Activated CD4-positive, alpha-beta T cell treated with anti-CD3 and anti-CD28 coated beads, Interleukin-2, amount 50 U/mL, for 4 hours (primary cell): ENCODE measurements around the gene AGPS.
A peak's percentile ranks its signal among the peaks of the same experiment; 100 is the strongest.
"Not testable (repeated sequence)": the region's sequence is repeated elsewhere in the genome, so short reads cannot be mapped to it uniquely, and the experiment has no call there.

Experiments used
- DNase-seq, 2 experiments: peaks; one replicate each; pipeline ENCODE4 v3.0.0-alpha.2; 2020

The AGPS gene

GRCh38 chr2:177532567-177532966 is 140.0 kb downstream of the AGPS start:
- no peak for DNase-seq

- no peak for DNase-seq
Measured at GRCh38 chr2:177533253-177533652, 140.7 kb downstream of the AGPS start.

- no peak for DNase-seq
Measured at GRCh38 chr2:177535000-177535399, 142.4 kb downstream of the AGPS start.

- no peak for DNase-seq
Measured at GRCh38 chr2:177535958-177536504, 143.5 kb downstream of the AGPS start.

GRCh38 chr2:177537213-177537612 is 144.6 kb downstream of the AGPS start:
- no peak for DNase-seq

GRCh38 chr2:177537636-177538035 is 145.1 kb downstream of the AGPS start:
- DNase-seq, result no peak

GRCh38 chr2:177538323-177538722 is 145.8 kb downstream of the AGPS start:
- no peak for DNase-seq

- DNase-seq, result no peak
Measured at GRCh38 chr2:177540283-177540682, 147.7 kb downstream of the AGPS start.

GRCh38 chr2:177541258-177541991 is 148.9 kb downstream of the AGPS start:
- DNase-seq, result no peak

GRCh38 chr2:177542396-177542795 is 149.8 kb downstream of the AGPS start:
- no peak for DNase-seq

GRCh38 chr2:177543007-177543760 is 150.6 kb downstream of the AGPS start:
- DNase-seq, result no peak

- no peak for DNase-seq
Measured at GRCh38 chr2:177545143-177545542, 152.6 kb downstream of the AGPS start.

GRCh38 chr2:177545981-177546585 is 153.5 kb downstream of the AGPS start:
- DNase-seq, result no peak

GRCh38 chr2:177547122-177547521 is 154.5 kb downstream of the AGPS start:
- no peak for DNase-seq

GRCh38 chr2:177547772-177548171 is 155.2 kb downstream of the AGPS start:
- no peak for DNase-seq

- no peak for DNase-seq
Measured at GRCh38 chr2:177548636-177549035, 156.1 kb downstream of the AGPS start.

- no peak for DNase-seq
Measured at GRCh38 chr2:177549171-177549570, 156.6 kb downstream of the AGPS start.

GRCh38 chr2:177550264-177551200 is 158.0 kb downstream of the AGPS start:
- DNase-seq, result no peak

GRCh38 chr2:177551360-177551759 is 158.8 kb downstream of the AGPS start:
- DNase-seq, result not testable (repeated sequence)

- DNase-seq, result no peak
Measured at GRCh38 chr2:177551989-177552421, 159.4 kb downstream of the AGPS start.

- DNase-seq, result peak; percentile 82 to 84
Measured at GRCh38 chr2:177552422-177553175, 160.0 kb downstream of the AGPS start.
